ENCODE results near the gene C16orf74.

Gene C16orf74

DNA sequence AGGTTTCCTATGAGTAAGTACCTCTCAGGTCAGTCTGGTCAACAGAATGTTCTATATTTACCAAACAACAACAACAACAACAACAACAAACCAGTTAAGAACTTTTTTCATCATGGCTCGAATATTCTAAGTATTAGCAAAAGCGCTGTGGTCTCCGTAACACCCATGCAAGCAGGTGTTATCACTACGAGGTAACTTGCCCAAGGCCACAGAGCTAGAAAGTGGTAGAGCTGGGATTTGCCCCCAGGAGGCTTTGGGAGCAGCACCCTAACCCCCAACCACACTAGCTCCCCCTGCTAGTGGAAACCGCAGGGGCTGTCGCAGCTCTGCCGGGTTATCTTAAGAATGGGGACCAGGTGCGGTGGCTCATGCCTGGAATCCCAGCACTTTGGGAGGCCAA lies 23.9 kb upstream of the C16orf74 start:
- FAIRE-seq (no peak), DNase-seq (ENCODE audit: low spot score) (no peak)

GRCh38 chr16:85774136-85774535 lies 23.2 kb upstream of the C16orf74 start:
- no peak for DNase-seq (ENCODE audit: low spot score)
- FAIRE-seq = no peak

DNA sequence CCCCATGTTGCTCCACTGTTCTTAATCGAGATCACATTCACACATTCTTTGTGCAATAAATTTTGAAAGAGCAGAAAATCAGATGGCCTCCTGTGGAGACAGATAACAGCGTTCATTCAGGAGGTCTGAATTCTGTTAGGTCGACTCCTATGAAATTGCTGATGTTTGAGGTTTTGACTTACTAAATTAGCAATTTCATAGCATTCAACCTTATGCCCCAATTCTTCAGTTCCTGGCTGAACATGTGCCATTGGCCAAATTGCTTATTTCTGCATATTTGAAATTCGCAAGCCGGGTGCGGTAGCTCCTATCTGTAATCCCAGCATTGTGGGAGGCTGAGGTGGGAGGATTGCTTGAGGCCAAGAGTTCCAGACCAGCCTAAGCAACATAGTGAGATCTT lies 22.1 kb upstream of the C16orf74 start:
- no peak for FAIRE-seq
- DNase-seq (ENCODE audit: low spot score) = no peak

- no peak for FAIRE-seq
Measured at GRCh38 chr16:85770741-85771140, 19.8 kb upstream of the C16orf74 start.

GRCh38 chr16:85768199-85768598 lies 17.3 kb upstream of the C16orf74 start:
- DNase-seq (ENCODE audit: low spot score) (no peak), FAIRE-seq (no peak)

More at GRCh38 chr16:85770741-85771140, 19.8 kb upstream of the C16orf74 start:
- DNase-seq (ENCODE audit: low spot score) = no peak

- peak; percentile 88 for DNase-seq (ENCODE audit: low spot score)
- peak; percentile 82 for FAIRE-seq
Measured at GRCh38 chr16:85767531-85767930, 16.6 kb upstream of the C16orf74 start.

- no peak for FAIRE-seq
- DNase-seq (ENCODE audit: low spot score) = no peak
Measured at GRCh38 chr16:85765767-85766166, 14.9 kb upstream of the C16orf74 start.

DNA sequence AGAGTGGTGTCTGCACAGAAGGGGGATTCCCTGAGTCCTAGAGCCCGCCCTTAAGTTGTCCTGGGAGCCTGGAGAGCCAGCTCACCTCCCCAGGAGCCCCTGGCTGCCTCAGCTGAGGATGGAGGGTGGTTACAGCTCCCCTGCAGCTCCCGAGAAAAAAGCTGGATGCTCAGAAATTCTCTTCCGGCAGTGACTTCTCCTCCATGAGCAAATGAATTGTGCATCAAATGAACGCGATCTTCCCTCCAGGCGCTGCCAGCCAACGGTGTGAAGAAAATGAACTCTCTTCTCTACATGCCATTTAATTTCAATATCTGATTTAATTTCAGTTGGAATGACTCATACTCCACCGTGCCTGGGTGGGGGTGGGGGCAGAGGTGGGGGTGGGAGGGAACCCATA lies 14.3 kb upstream of the C16orf74 start:
- DNase-seq (ENCODE audit: low spot score) (no peak), FAIRE-seq (no peak)

DNA sequence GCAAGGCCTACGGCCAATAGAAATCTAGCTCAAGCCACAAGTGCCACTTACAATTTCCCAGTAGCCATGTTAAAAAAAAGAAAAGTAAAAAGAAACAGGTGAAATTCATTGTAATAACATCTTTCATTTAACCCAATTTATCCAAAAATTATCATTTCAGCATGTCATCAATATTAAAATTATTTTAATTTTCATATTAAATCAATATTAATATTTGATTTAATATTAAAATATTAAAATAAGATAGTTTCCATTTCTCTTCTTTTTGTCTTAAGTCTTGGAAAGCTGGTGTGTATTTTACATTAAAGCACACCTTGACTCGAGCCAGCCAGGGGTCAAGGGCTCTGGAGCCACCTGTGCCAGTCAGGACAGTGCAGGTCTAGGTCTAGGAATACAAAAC lies 12.7 kb upstream of the C16orf74 start:
- no peak for DNase-seq (ENCODE audit: low spot score)
- no peak for FAIRE-seq

GRCh38 chr16:85762970-85763369 lies 12.1 kb upstream of the C16orf74 start:
- DNase-seq (ENCODE audit: low spot score) (no peak), FAIRE-seq (no peak)

- no peak for DNase-seq (ENCODE audit: low spot score)
- FAIRE-seq = no peak
Measured at GRCh38 chr16:85761861-85762260, 11.0 kb upstream of the C16orf74 start.

DNA sequence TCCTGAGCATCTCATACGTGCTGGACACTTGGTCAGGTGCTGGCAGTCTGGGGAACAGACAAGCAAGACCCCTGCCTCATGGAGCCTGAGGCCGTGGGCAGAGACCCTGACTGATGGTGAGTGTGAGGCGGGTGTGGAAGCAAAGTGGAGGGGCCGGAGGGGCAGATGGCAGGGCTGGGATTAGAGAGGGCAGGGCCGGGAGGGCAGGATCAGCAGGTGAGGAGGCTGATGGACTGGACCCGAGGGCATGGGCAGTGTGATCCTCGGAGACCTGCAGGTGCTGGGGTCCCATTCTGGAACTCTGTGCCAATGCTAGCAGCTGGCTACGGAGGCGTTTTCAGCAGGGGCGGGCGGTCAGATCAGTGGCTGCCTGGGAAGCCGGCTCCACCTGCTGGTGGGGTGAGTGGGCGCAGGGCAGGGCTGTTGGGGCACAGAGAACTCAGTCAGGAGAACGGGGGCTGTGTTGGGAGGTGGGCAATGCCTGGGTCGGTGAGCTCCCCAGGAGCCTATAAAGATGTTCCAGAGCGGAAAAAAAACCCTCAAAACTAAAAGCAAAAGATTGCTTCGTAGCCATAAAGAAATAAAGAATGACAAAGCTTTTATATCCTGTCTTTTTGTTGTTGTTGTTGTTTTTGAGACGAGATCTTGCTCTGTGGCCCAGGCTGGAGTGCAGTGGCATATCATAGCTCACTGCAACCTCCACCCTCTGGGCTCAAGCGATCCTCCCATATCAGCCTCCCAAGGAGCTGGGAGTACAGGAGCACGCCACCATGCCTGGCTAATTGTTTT lies 8.9 kb upstream of the C16orf74 start:
- DNase-seq (ENCODE audit: low spot score) (no peak), FAIRE-seq (no peak)

GRCh38 chr16:85759136-85759535 lies 8.2 kb upstream of the C16orf74 start:
- FAIRE-seq = no peak
- no peak for DNase-seq (ENCODE audit: low spot score)

DNA sequence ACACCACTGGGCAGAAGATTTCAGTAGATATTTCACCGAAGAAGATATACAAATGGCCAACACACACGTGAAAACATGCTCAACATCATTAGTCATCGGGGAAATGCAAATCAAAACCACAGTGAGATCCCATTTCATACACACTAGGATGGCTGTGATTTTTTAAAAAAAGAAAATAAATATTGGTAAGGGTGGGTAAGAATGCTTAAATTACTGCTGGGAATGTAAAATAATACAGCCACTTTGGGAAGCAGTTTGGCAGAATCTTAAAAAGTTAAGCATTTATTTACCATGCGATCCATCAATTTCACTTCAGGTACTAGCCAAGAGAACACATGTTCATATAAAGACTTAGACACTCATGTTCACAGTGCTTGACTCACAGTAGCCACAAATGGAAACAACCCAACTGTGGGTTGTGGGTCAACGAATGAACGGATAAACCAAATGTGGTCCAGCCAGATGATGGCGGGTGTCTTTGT lies 6.5 kb upstream of the C16orf74 start:
- no peak for FAIRE-seq
- DNase-seq (ENCODE audit: low spot score) = no peak

GRCh38 chr16:85755929-85756768 lies 5.3 kb upstream of the C16orf74 start:
- DNase-seq (ENCODE audit: low spot score) (no peak), FAIRE-seq (no peak)

DNA sequence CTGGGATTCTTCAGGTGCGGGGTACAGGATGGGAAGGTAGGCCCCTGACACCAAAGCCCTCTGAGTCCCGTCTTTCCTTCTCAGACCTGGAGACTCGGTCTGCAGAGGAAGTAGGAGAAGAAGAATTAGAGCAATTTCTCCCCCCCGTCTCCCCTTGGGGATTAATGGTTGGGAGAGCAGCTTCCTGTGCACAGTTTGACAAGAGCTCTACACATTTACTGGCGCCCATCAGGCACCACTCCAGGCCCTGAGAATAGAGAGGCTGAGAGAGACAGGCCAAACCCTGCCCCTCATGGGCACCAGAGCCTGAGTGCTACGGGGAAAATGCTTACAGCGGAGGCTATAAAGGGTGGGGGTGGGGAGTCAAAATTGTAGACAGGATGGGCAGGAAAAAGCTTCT lies 3.5 kb upstream of the C16orf74 start:
- FAIRE-seq = no peak
- no peak for DNase-seq (ENCODE audit: low spot score)

- FAIRE-seq (no peak), DNase-seq (ENCODE audit: low spot score) (no peak)
Measured at GRCh38 chr16:85753976-85754375, 3.1 kb upstream of the C16orf74 start.

- FAIRE-seq (no peak), DNase-seq (ENCODE audit: low spot score) (no peak)
Measured at GRCh38 chr16:85753559-85753958, 2.7 kb upstream of the C16orf74 start.

- FAIRE-seq (no peak), DNase-seq (ENCODE audit: low spot score) (no peak)
Measured at GRCh38 chr16:85752511-85753420, 1.9 kb upstream of the C16orf74 start.

- FAIRE-seq (no peak), DNase-seq (ENCODE audit: low spot score) (no peak)
Measured at GRCh38 chr16:85751698-85752501, 1.0 kb upstream of the C16orf74 start.
